DMS79 (cell line): ENCODE data around the gene COX7A1.
A peak's percentile ranks its signal among the peaks of the same experiment; 100 is the strongest.
"Not testable (repeated sequence)": the region's sequence is repeated elsewhere in the genome, so short reads cannot be mapped to it uniquely, and the experiment has no call there.

Source experiments
- DNase-seq: peaks from one replicate; lab custom pipeline; 2025; lab: John Stamatoyannopoulos, UW

COX7A1 gene

GRCh38 chr19:36141039-36141927 is 11.0 kb downstream of the COX7A1 start:
- DNase-seq: peak; percentile 34

GRCh38 chr19:36140304-36141038 is 11.8 kb downstream of the COX7A1 start:
- peak; percentile 34 for DNase-seq

GRCh38 chr19:36139473-36140303 is 12.6 kb downstream of the COX7A1 start, which contains the start of gene CAPNS1:
Gene CAPNS1, plus strand, starts transcription at chr19:36140066. Its CDS starts 946 bp downstream, at chr19:36141012.
- DNase-seq: peak; percentile 81

DNA sequence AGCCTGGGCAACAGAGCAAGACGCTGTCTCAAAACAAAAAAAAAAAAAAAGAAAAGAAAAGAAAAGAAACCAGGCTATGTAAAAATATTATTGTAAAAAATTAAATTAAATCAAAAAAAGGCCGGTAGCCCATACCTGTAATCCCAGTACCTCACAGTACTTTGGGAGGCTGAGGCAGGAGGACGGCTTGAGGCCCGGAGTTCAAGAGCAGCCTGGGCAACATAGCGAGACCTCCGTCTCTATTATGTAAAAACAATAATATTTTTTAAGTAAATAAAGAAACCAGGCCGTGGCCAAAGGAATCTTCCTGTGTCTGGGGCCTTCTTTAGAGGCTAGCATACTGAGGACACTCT is 13.2 kb downstream of the COX7A1 start:
- DNase-seq: no peak

DNA sequence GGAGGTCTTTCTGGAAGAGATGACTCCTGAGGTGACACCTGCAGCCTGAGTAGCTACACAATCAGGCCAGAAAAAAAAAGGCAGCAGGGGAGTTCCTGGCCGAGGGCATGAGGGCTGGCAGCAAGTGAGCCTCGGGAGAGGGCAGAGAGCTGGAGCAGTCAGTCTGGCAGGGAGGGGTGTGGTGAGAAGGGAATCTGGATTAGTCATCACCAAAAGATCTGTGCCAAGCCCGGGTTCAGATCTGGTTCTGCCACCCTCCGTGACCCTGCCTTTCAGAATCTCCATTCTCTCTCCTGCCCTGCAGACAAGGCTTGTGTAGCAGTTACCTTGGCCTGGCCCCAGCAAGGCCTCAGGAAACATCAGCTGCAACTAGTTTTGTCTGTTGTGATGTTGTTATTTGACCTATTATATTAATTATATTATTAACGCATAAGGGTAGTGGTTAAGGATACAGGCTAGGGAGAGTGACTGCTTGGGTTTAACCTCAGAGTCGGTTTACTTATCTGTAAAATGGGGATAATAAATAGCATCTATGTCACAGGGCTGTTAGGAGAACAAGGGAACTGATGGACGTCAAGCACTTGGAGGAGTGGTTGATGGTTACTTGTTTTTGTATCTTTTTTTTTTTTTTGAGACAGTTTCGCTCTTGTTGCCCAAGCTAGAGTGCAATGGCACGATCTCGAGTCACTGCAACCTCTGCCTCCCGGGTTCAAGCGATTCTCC is 15.1 kb downstream of the COX7A1 start:
- DNase-seq: peak; percentile 61

GRCh38 chr19:36134867-36135266 is 17.4 kb downstream of the COX7A1 start:
- not testable (repeated sequence) for DNase-seq

DNA sequence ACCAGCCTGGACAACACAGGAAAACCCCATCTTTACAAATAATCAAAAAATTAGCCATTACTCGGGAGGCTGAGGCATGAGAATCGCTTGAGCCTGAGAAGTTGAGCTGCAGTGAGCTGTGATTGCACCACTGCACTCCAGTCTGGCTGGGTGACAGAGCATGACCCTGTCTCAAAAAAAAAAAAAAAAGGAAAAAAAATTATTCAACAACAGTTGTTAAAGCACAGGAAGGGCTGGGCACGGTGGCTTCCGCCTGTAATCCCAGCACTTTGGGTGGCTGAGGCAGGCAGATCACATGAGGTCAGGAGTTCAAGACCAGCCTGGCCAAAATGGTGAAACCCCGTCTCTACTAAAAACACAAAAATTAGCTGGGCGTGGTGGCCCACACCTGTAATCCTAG is 21.0 kb downstream of the COX7A1 start:
- DNase-seq: not testable (repeated sequence)

- no peak for DNase-seq
Observed at GRCh38 chr19:36128392-36128736, 23.9 kb downstream of the COX7A1 start.

DNA sequence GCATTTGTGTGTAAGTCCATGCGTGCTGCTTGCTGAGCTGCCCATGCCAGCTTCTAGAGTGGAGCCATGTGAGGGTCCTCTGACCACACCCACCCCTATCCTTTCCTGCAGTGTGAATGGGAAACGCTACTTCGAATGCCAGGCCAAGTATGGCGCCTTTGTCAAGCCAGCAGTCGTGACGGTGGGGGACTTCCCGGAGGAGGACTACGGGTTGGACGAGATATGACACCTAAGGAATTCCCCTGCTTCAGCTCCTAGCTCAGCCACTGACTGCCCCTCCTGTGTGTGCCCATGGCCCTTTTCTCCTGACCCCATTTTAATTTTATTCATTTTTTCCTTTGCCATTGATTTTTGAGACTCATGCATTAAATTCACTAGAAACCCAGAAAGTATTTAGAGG is 26.7 kb downstream of the COX7A1 start:
- DNase-seq: no peak

- no peak for DNase-seq
Observed at GRCh38 chr19:36121486-36122124, 30.6 kb downstream of the COX7A1 start.

GRCh38 chr19:36120984-36121358 is 31.3 kb downstream of the COX7A1 start:
- DNase-seq: no peak

DNA sequence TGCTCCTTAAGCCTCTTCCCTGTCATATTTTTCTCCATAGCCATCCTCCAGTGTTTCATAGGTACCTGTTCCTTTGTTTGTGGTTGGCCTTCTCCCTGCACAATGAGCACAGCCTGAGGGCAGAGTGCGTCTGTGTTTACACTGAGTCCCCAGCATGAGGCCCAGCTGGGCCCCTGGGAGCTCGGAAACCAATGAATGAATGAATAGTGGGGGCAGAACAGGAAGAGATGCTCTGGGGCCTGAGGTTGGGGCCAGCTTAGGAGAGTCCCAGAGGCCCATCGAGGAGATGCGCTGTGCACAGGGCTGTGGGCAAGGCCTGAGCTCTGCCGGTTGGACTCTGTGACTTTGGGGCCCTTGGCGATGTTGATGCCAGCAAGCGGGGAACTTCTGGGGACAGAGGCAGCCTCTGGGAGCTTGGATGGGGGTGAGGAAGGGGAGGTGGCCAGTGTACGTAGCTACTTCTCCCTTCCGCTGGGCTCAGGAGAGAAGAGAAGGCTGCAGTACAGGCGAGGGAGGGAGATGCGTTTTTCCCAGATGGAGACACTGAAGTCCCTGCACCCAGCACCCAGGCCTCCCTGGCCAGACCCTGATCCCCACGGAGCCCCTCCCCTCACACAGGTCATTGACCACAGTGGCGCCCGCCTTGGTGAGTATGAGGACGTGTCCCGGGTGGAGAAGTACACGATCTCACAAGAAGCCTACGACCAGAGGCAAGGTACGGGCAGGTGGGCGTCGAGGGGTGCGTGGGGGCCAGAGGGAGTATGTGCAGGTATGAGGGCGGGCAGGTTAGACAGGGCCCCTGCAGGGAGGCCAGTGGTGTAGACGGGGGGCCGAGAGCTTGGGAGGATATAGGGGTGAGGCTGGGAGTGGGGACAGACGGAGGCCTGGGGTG is 31.9 kb downstream of the COX7A1 start:
- DNase-seq: no peak

DNA sequence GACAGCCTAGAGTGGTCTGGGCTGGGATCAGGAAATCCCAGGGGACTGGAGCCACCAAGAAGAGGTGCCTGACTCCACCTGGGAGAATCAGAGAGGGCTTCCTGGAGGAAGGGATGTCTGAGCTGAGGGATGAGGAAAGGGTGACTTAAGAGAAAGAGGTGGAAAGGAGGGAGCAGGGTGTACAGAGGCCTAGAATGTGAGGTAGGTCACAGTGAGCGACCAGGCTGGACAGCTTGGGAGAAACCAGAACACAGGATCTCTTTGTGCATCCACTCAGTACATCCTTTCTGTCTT is 36.0 kb downstream of the COX7A1 start:
- no peak for DNase-seq

DNA sequence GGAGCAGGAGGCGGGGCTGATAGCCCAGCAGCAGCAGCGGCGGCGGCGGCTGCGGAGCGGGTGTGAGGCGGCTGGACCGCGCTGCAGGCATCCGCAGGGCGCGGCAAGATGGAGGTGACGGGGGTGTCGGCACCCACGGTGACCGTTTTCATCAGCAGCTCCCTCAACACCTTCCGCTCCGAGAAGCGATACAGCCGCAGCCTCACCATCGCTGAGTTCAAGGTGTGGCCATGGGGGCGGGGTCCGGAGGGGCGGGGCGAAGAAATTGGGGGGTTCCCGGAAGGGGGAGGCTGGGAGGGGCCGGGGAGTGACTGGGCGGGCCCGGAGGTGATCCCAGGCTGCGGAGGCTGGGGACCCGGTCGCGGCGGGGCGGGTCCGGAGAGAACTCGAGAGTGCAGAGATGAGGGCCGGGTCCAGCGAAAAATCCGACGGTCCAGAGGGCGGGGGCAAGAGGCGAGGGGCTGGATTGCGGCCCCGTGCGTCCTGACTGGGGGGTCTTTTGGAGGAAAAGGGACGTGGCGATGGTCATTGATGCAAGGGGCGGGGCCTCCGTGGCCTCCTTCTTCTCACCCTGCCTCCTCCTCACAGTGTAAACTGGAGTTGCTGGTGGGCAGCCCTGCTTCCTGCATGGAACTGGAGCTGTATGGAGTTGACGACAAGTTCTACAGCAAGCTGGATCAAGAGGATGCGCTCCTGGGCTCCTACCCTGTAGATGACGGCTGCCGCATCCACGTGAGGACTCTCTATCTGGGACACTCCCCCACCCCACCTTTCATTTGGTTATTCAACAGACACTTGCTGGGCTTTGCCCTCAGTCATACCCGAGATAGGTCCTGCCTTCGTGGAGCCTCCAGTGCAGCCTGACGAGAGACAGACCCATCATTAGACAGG is 36.5 kb downstream of the COX7A1 start, which contains the start of gene TBCB:
TSS of gene TBCB (plus strand) at position 16 of the 891 bp plus-strand sequence. CDS start at position 109, 93 bp downstream.
- DNase-seq: no peak

- DNase-seq: peak; percentile 99
Observed at GRCh38 chr19:36114721-36115452, 37.4 kb downstream of the COX7A1 start, which contains the start of gene POLR2I. Gene POLR2I, minus strand, starts transcription at chr19:36114875. Its CDS starts 19 bp downstream, at chr19:36114856.

GRCh38 chr19:36113894-36114720 is 38.1 kb downstream of the COX7A1 start:
- peak; percentile 63 for DNase-seq

DNA sequence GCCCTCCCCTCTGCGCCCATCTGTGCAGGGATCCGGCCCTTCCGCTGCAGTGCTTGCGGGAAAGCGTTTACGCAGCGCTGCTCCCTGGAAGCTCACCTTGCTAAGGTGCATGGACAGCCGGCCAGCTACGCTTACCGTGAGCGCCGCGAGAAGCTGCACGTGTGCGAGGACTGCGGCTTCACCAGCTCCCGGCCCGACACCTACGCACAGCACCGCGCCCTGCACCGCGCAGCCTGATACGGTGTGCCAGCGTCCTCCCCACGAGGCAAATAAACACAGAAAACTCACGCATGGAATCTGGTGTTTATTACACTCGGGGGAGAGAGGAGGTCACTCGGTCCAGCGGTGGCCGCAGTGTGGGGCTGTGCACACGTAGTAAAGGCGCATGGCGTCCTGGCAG is 38.8 kb downstream of the COX7A1 start:
- DNase-seq: no peak
